HT1080 (cell line): Measurements from ENCODE around the gene SCNN1B. TPM values are rescaled to one million over a fixed set of nuclear protein-coding genes. Genes with fewer than 3 reads are reported as not detected.
"Not testable (repeated sequence)": the region's sequence is repeated elsewhere in the genome, so short reads cannot be mapped to it uniquely, and the experiment has no call there.

Source experiments
- DNase-seq: peaks from one replicate; pipeline ENCODE4 v3.0.0-alpha.2; 2015; ENCODE audit warnings: low read depth
- total RNA-seq: library from RNA; depleted of rRNA; stranded (reverse); fragments of >200 nt; shearing (Covaris generic); gene quantifications from 2 replicates; pipeline ENCODE4 v1.2.3, GENCODE V29; 2014

Gene SCNN1B
- total RNA-seq, 1 experiment from 2014 or later: not detected

GRCh38 chr16:23288726-23289512, 13.2 kb upstream of the SCNN1B start:
- no peak for DNase-seq

- no peak for DNase-seq
Observed at GRCh38 chr16:23290189-23291062, 11.7 kb upstream of the SCNN1B start.

GRCh38 chr16:23293016-23293415, 9.1 kb upstream of the SCNN1B start:
- no peak for DNase-seq

- no peak for DNase-seq
Observed at GRCh38 chr16:23294260-23294659, 7.8 kb upstream of the SCNN1B start.

GRCh38 chr16:23296994-23297393, 5.1 kb upstream of the SCNN1B start:
- DNase-seq: peak; percentile 27

- no peak for DNase-seq
Observed at GRCh38 chr16:23298290-23298915, 3.7 kb upstream of the SCNN1B start.

- DNase-seq: not testable (repeated sequence)
Observed at GRCh38 chr16:23299815-23300214, 2.3 kb upstream of the SCNN1B start.

- DNase-seq: no peak
Observed at GRCh38 chr16:23301251-23302044, 654 bp upstream of the SCNN1B start.

- no peak for DNase-seq
Observed at GRCh38 chr16:23303685-23304084, 1.6 kb downstream of the SCNN1B start.

- no peak for DNase-seq
Observed at GRCh38 chr16:23304620-23305019, 2.5 kb downstream of the SCNN1B start.

GRCh38 chr16:23306199-23307100, 4.3 kb downstream of the SCNN1B start:
- no peak for DNase-seq

GRCh38 chr16:23310217-23310616, 8.1 kb downstream of the SCNN1B start:
- DNase-seq: no peak

- no peak for DNase-seq
Observed at GRCh38 chr16:23310744-23311143, 8.6 kb downstream of the SCNN1B start.

- DNase-seq: no peak
Observed at GRCh38 chr16:23316232-23316631, 14.1 kb downstream of the SCNN1B start.

GRCh38 chr16:23316634-23317265, 14.6 kb downstream of the SCNN1B start:
- no peak for DNase-seq

- DNase-seq: no peak
Observed at GRCh38 chr16:23317266-23317661, 15.2 kb downstream of the SCNN1B start.

GRCh38 chr16:23317751-23318150, 15.6 kb downstream of the SCNN1B start:
- no peak for DNase-seq

- DNase-seq: no peak
Observed at GRCh38 chr16:23318639-23319038, 16.5 kb downstream of the SCNN1B start.

GRCh38 chr16:23319861-23320615, 17.9 kb downstream of the SCNN1B start:
- DNase-seq: no peak
